Naive B cell (primary cell): ENCODE results near the gene CCDC40. TPM values are rescaled to one million over a fixed set of nuclear protein-coding genes. Genes with fewer than 3 reads are reported as not detected.
A peak's percentile ranks its signal among the peaks of the same experiment; 100 is the strongest.

Source experiments
- ATAC-seq, 2 donors: fragments of 150-1000 bp; cut with Tn5 transposase; 2 replicates each; pipeline ENCODE4 v1.10.0; 2021; ENCODE audit warnings: low read depth in 2 of 2, mild to moderate bottlenecking in 2 of 2, moderate library complexity in 2 of 2
- DNase-seq: peaks from one replicate; pipeline ENCODE4 v3.0.0; 2022
- H3K27ac Mint-ChIP-seq, 6 donors: one replicate each; pipeline ENCODE4 v1.8.0; 2020 to 2022; ENCODE audit warnings: mild to moderate bottlenecking in 6 of 6, mixed read lengths in 6 of 6, moderate library complexity in 5 of 6, inconsistent platforms in 2 of 6
- H3K27me3 Mint-ChIP-seq, 3 donors: one replicate each; pipeline ENCODE4 v1.8.0; 2021 to 2022; ENCODE audit warnings: mixed read lengths in 3 of 3, mild to moderate bottlenecking in 1 of 3
- H3K36me3 Mint-ChIP-seq, 2 donors: one replicate each; pipeline ENCODE4 v1.8.0; 2020 to 2022; ENCODE audit warnings: mixed read lengths in 2 of 2, inconsistent platforms in 1 of 2, mild to moderate bottlenecking in 1 of 2
- H3K4me1 Mint-ChIP-seq, 3 donors: one replicate each; pipeline ENCODE4 v1.8.0; 2020 to 2022; ENCODE audit warnings: mixed read lengths in 3 of 3, inconsistent platforms in 1 of 3, mild to moderate bottlenecking in 1 of 3, moderate library complexity in 1 of 3
- H3K4me3 Mint-ChIP-seq, 8 donors: one replicate each; pipeline ENCODE4 v1.8.0; 2020 to 2022; ENCODE audit warnings: mild to moderate bottlenecking in 8 of 8, mixed read lengths in 8 of 8, moderate library complexity in 8 of 8, inconsistent platforms in 2 of 8
- H3K9me3 Mint-ChIP-seq, 7 donors: one replicate each; pipeline ENCODE4 v1.8.0; 2020 to 2022; ENCODE audit warnings: mixed read lengths in 7 of 7, mild to moderate bottlenecking in 5 of 7, inconsistent platforms in 2 of 7, moderate library complexity in 1 of 7
- polyA plus RNA-seq, 6 donors: library from polyadenylated mRNA; unstranded; fragments of 300-500 nt; fragmentation: Illumina TruSeq; gene quantifications; one replicate each; pipeline ENCODE4 v1.2.3, GENCODE V29; 2021; ENCODE audit warnings: low read depth in 6 of 6

CCDC40 gene
- polyA plus RNA-seq, 6 donors from 2014 or later = not detected

- ATAC-seq = no peak
- DNase-seq = no peak
- H3K4me3 Mint-ChIP-seq = no peak overlapping the region
- no peaks in the 10 kb centered on the region for H3K27me3 Mint-ChIP-seq
- H3K27ac Mint-ChIP-seq = no peak overlapping the region
- H3K4me1 Mint-ChIP-seq = no peaks in the 10 kb centered on the region
- H3K36me3 Mint-ChIP-seq = peaks cover 20 to 38% of the 10 kb centered on the region in 2 donors
- H3K9me3 Mint-ChIP-seq = no peaks in the 10 kb centered on the region
Observed at GRCh38 chr17:80137131-80137530, 100.7 kb downstream of the CCDC40 start.

GRCh38 chr17:80138856-80139426 is 102.5 kb downstream of the CCDC40 start:
- Mint-ChIP-seq H3K27me3 (no peaks in the 10 kb centered on the region), H3K9me3 (no peaks in the 10 kb centered on the region), H3K4me1 (no peaks in the 10 kb centered on the region), H3K36me3 (peaks cover 20 to 38% of the 10 kb centered on the region in 2 donors), H3K27ac (peak overlapping the region in 1 of 6 donors; percentile 64), H3K4me3 (no peak overlapping the region)
- DNase-seq (no peak), ATAC-seq (no peak)

DNA sequence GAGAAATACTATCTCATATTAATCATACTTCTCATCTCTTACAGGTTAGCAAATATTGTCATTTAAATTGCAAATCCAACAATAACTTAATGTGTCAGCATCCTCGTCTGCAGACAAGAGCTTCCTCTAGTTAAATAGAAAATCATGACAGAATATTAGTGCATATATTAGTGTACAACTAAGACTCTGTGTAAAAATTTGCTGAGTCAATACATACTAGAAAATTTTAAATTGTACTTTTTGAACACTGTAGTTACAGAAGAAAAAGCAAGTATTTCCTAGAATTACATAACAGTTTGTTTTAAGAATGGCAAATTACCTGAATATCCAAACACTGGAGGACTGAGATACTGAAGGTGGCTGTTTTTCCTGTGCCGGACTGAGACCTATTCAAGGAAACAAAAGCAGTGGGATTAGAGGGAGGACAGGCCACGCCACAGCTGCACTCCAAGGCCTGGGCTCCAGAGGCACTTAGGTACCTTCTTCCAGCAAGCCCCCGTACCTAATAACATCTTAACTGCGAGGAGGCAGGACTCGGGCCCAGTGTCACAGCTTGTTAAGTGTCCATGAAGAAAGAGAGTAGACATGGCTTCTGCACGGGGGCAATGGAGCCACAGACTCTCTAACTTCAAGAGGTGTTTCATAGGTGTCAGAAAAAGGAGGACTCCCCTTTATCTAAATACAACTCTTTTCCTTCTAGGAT is 105.2 kb downstream of the CCDC40 start:
- no peaks in the 10 kb centered on the region for H3K27me3 Mint-ChIP-seq
- peaks cover 20 to 24% of the 10 kb centered on the region in 2 donors for H3K36me3 Mint-ChIP-seq
- no peak overlapping the region for H3K27ac Mint-ChIP-seq
- DNase-seq (no peak), ATAC-seq (no peak)
- no peaks in the 10 kb centered on the region for H3K9me3 Mint-ChIP-seq
- H3K4me1 Mint-ChIP-seq = peaks cover 14 to 21% (median 14%) of the 10 kb centered on the region in 3 donors
- H3K4me3 Mint-ChIP-seq = peak overlapping the region in 1 of 8 donors; percentile 47

- H3K4me3 Mint-ChIP-seq = peak overlapping the region in 1 of 8 donors; percentile 94
- peaks cover 14 to 23% (median 18%) of the 10 kb centered on the region in 3 donors for H3K4me1 Mint-ChIP-seq
Observed at GRCh38 chr17:80142929-80143328, 106.5 kb downstream of the CCDC40 start.

GRCh38 chr17:80145076-80146075 is 108.9 kb downstream of the CCDC40 start:
- ATAC-seq (no peak), DNase-seq (no peak)
- Mint-ChIP-seq H3K27me3 (no peaks in the 10 kb centered on the region), H3K9me3 (no peaks in the 10 kb centered on the region), H3K27ac (peak overlapping the region; percentile 25 to 96 (median 82)), H3K36me3 (no peaks in the 10 kb centered on the region), H3K4me3 (peak overlapping the region; percentile 82 to 99 (median 94)), H3K4me1 (peaks cover 25 to 38% (median 26%) of the 10 kb centered on the region in 3 donors)

More at GRCh38 chr17:80142929-80143328, 106.5 kb downstream of the CCDC40 start:
- no peak for DNase-seq
- peak overlapping the region in 1 of 6 donors; percentile 31 for H3K27ac Mint-ChIP-seq
- peaks cover 14 to 18% of the 10 kb centered on the region in 2 donors for H3K36me3 Mint-ChIP-seq
- no peaks in the 10 kb centered on the region for H3K9me3 Mint-ChIP-seq
- ATAC-seq = no peak
- no peaks in the 10 kb centered on the region for H3K27me3 Mint-ChIP-seq

GRCh38 chr17:80146121-80147034 is 109.9 kb downstream of the CCDC40 start:
- Mint-ChIP-seq H3K27ac (peak overlapping the region; percentile 81 to 99 (median 97)), H3K27me3 (no peaks in the 10 kb centered on the region), H3K36me3 (no peaks in the 10 kb centered on the region), H3K4me1 (peaks cover 25 to 38% (median 26%) of the 10 kb centered on the region in 3 donors), H3K4me3 (peak overlapping the region; percentile 94 to 99 (median 98)), H3K9me3 (no peaks in the 10 kb centered on the region)
- peak; percentile 25 for DNase-seq
- no peak for ATAC-seq

DNA sequence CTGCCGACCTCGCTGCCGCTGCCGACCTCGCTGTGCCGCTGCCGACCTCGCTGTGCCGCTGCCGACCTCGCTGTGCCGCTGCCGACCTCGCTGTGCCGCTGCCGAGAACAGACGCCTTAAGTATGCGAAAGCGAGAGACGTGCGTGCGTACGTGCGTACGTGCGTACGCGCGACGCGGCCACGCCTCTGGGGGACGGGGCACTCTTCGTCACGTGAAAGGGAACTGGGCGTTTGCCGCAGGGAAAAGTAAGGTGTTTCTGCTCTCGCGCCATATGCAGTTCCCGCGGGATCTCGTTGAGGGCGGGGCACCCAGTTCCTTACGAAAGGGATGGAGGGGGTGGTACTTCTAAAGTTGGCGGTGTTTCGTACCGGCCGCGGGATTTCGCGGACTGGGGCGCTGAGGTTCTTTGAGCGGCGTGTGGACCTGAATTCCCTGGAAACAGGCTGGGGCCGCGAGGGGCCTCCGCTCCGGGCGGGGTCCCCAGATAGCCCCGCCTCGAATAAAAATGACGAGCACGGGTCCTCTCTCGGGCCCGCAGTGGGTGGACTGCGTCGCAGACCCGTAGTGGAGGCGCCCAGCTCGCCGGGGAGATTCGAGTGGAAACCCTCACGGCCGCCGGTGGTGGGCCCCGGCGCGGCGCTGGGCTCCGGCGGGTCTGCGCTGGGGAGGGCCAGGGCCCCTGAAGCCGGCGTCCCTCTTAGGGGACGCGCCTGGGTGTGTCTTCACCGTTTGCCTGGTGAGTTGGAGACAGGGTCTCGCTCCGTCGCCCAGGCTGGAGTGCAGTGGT is 110.8 kb downstream of the CCDC40 start, which contains the start of gene EIF4A3:
EIF4A3 (minus strand) TSS at position 94 of the 788 bp plus-strand sequence. CDS start 167 bp downstream, outside the sequence.
- DNase-seq (peak; percentile 97), ATAC-seq (peak; percentile 88 to 93)
- Mint-ChIP-seq H3K9me3 (no peaks in the 10 kb centered on the region), H3K27ac (peak within 1 kb of the TSS; percentile 96 to 99 (median 99)), H3K27me3 (no peaks in the 10 kb centered on the region), H3K4me1 (peaks cover 25 to 42% (median 26%) of the 10 kb centered on the region in 3 donors), H3K36me3 (no peaks in the 10 kb centered on the region), H3K4me3 (peak within 1 kb of the TSS; percentile 94 to 99 (median 98))

Other genes with a start within 250 kb of the CCDC40 start
- gene CBX8, start 239.6 kb upstream of the CCDC40 start, polyA plus RNA-seq = 1 to 10 TPM in 1 of 6 donors, under 1 TPM in 4, not detected in 1; 0.16 to 1.3 (median 0.58) TPM
- 10 to 100 TPM in 2 of 6 donors, 1 to 10 TPM in 4; 3.3 to 17.1 (median 9.6) TPM for gene CBX4, start 197.2 kb upstream of the CCDC40 start, polyA plus RNA-seq
- gene TBC1D16, start 770 bp upstream of the CCDC40 start, polyA plus RNA-seq = 1 to 10 TPM in 3 of 6 donors, under 1 TPM in 2, not detected in 1; 0.31 to 2.6 (median 1.4) TPM
- gene GAA, start 64.9 kb downstream of the CCDC40 start, polyA plus RNA-seq = 10 to 100 TPM in 5 of 6 donors, 1 to 10 TPM in 1; 6.5 to 18.2 (median 14.5) TPM
- 10 to 100 TPM; 57.1 to 75.2 (median 64.0) TPM for gene EIF4A3, start 110.5 kb downstream of the CCDC40 start, polyA plus RNA-seq
- not detected for gene CARD14, start 133.4 kb downstream of the CCDC40 start, polyA plus RNA-seq
- gene SGSH, start 183.7 kb downstream of the CCDC40 start, polyA plus RNA-seq = 10 to 100 TPM; 12.3 to 38.5 (median 22.4) TPM
- 1 to 10 TPM; 1.6 to 9.5 (median 7.4) TPM for gene SLC26A11, start 183.8 kb downstream of the CCDC40 start, polyA plus RNA-seq
- 10 to 100 TPM in 5 of 6 donors, 1 to 10 TPM in 1; 9.2 to 34.7 (median 18.3) TPM for gene RNF213, start 224.2 kb downstream of the CCDC40 start, polyA plus RNA-seq